ENCODE results near the gene NOVA2. TPM values are rescaled to one million over a fixed set of nuclear protein-coding genes. Genes with fewer than 3 reads are reported as not detected.
A peak's percentile ranks its signal among the peaks of the same experiment; 100 is the strongest.

NOVA2 gene
- total RNA-seq, 1 experiment from 2014 or later: 11.3 TPM

DNA sequence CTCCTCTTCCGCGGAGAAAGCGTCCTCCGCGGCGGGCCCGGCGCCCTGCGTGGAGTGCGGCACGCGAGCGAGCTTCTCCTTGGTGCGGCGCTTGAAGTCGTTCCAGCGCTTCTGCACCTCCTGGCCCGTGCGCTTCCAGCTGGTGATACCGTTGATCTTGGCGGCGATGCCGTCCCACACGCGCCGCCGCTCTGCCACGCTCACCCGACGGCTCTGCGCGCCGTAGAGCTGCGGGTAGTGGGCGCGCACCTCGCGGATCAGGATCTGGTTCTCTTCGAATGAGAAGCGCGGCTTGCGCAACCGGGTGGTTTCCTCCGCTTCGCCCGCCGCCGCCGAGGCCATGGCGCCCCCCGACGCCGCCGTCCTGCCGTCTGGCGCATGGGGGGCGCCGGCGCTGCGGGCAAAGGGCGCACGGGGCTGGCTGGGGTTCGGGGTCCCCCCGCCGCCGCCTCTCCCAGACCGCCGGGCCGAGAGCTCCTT lies 72.2 kb downstream of the NOVA2 start:
- ATAC-seq (no peak), DNase-seq (ENCODE audit: low spot score) (peak; percentile 38)
- ChIA-PET CTCF (interaction anchor here (0.6 to 4.1 kb wide), 18 partner anchors 9 to 460 kb away, joined by 3 to 41 read pairs (median 5); partner anchors contain the start of genes FOXA3, IRF2BP1, SIX5 and SYMPK), POLR2A (interaction anchor here (1.5 to 1.9 kb wide), 2 partner anchors 37 to 114 kb away, joined by 4 to 6 read pairs; partner anchors contain the start of gene FOXA3)
- Mint-ChIP-seq H3K4me1 (peaks cover 12% of the 10 kb centered on the region), H3K27ac (no peak overlapping the region), H3K36me3 (peaks cover 25% of the 10 kb centered on the region), H3K27me3 (ENCODE audit: low read depth) (peaks cover 25% of the 10 kb centered on the region), H3K4me3 (peak overlapping the region; percentile 65), H3K9me3 (no peaks in the 10 kb centered on the region)
- TF ChIP-seq, protein P1, sequence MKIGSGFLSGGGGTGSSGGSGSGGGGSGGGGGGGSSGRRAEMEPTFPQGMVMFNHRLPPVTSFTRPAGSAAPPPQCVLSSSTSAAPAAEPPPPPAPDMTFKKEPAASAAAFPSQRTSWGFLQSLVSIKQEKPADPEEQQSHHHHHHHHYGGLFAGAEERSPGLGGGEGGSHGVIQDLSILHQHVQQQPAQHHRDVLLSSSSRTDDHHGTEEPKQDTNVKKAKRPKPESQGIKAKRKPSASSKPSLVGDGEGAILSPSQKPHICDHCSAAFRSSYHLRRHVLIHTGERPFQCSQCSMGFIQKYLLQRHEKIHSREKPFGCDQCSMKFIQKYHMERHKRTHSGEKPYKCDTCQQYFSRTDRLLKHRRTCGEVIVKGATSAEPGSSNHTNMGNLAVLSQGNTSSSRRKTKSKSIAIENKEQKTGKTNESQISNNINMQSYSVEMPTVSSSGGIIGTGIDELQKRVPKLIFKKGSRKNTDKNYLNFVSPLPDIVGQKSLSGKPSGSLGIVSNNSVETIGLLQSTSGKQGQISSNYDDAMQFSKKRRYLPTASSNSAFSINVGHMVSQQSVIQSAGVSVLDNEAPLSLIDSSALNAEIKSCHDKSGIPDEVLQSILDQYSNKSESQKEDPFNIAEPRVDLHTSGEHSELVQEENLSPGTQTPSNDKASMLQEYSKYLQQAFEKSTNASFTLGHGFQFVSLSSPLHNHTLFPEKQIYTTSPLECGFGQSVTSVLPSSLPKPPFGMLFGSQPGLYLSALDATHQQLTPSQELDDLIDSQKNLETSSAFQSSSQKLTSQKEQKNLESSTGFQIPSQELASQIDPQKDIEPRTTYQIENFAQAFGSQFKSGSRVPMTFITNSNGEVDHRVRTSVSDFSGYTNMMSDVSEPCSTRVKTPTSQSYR (CRISPR knock-in tag; IDR thresholded peaks at IDR 0.05): no peak
- TF ChIP-seq, protein P2, sequence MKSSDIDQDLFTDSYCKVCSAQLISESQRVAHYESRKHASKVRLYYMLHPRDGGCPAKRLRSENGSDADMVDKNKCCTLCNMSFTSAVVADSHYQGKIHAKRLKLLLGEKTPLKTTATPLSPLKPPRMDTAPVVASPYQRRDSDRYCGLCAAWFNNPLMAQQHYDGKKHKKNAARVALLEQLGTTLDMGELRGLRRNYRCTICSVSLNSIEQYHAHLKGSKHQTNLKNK (CRISPR knock-in tag; IDR thresholded peaks at IDR 0.05): no peak
- TF ChIP-seq, protein P3, sequence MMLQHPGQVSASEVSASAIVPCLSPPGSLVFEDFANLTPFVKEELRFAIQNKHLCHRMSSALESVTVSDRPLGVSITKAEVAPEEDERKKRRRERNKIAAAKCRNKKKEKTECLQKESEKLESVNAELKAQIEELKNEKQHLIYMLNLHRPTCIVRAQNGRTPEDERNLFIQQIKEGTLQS (CRISPR knock-in tag; conservative IDR thresholded peaks at IDR 0.05): no peak
- TF ChIP-seq, protein P4, sequence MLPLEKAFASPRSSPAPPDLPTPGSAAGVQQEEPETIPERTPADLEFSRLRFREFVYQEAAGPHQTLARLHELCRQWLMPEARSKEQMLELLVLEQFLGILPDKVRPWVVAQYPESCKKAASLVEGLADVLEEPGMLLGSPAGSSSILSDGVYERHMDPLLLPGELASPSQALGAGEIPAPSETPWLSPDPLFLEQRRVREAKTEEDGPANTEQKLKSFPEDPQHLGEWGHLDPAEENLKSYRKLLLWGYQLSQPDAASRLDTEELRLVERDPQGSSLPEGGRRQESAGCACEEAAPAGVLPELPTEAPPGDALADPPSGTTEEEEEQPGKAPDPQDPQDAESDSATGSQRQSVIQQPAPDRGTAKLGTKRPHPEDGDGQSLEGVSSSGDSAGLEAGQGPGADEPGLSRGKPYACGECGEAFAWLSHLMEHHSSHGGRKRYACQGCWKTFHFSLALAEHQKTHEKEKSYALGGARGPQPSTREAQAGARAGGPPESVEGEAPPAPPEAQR (CRISPR knock-in tag; IDR thresholded peaks at IDR 0.05): no peak
- TF ChIP-seq ZNF121 (CRISPR knock-in tag; IDR thresholded peaks at IDR 0.05) (no peak), CREM (CRISPR knock-in tag; IDR thresholded peaks at IDR 0.05) (no peak), NR3C1 (CRISPR knock-in tag; conservative IDR thresholded peaks at IDR 0.05; ENCODE audit: low read depth) (no peak), NFYB (CRISPR knock-in tag; conservative IDR thresholded peaks at IDR 0.05; ENCODE audit: low read depth) (no peak), ZNF396 (CRISPR knock-in tag; IDR thresholded peaks at IDR 0.05; ENCODE audit: borderline replicate concordance) (no peak), GABPB1 (CRISPR knock-in tag; IDR thresholded peaks at IDR 0.05) (no peak), ZNF416 (CRISPR knock-in tag; IDR thresholded peaks at IDR 0.05) (no peak), ATF1 (CRISPR knock-in tag; IDR thresholded peaks at IDR 0.05) (peak; percentile 27; the same call in 1 of the 2 replicates), ZNF317 (CRISPR knock-in tag; IDR thresholded peaks at IDR 0.05; ENCODE audit: borderline replicate concordance, low read depth) (no peak), ZNF219 (CRISPR knock-in tag; IDR thresholded peaks at IDR 0.05; ENCODE audit: borderline replicate concordance) (no peak), ZNF138 (CRISPR knock-in tag; conservative IDR thresholded peaks at IDR 0.05) (no peak)
- TF ChIP-seq, protein P5, sequence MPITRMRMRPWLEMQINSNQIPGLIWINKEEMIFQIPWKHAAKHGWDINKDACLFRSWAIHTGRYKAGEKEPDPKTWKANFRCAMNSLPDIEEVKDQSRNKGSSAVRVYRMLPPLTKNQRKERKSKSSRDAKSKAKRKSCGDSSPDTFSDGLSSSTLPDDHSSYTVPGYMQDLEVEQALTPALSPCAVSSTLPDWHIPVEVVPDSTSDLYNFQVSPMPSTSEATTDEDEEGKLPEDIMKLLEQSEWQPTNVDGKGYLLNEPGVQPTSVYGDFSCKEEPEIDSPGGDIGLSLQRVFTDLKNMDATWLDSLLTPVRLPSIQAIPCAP (CRISPR knock-in tag; IDR thresholded peaks at IDR 0.05): no peak
- TF ChIP-seq, protein P6, sequence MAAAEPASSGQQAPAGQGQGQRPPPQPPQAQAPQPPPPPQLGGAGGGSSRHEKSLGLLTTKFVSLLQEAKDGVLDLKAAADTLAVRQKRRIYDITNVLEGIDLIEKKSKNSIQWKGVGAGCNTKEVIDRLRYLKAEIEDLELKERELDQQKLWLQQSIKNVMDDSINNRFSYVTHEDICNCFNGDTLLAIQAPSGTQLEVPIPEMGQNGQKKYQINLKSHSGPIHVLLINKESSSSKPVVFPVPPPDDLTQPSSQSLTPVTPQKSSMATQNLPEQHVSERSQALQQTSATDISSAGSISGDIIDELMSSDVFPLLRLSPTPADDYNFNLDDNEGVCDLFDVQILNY (CRISPR knock-in tag; IDR thresholded peaks at IDR 0.05): no peak; the same call in 1 of the 2 replicates
- TF ChIP-seq, protein P7, sequence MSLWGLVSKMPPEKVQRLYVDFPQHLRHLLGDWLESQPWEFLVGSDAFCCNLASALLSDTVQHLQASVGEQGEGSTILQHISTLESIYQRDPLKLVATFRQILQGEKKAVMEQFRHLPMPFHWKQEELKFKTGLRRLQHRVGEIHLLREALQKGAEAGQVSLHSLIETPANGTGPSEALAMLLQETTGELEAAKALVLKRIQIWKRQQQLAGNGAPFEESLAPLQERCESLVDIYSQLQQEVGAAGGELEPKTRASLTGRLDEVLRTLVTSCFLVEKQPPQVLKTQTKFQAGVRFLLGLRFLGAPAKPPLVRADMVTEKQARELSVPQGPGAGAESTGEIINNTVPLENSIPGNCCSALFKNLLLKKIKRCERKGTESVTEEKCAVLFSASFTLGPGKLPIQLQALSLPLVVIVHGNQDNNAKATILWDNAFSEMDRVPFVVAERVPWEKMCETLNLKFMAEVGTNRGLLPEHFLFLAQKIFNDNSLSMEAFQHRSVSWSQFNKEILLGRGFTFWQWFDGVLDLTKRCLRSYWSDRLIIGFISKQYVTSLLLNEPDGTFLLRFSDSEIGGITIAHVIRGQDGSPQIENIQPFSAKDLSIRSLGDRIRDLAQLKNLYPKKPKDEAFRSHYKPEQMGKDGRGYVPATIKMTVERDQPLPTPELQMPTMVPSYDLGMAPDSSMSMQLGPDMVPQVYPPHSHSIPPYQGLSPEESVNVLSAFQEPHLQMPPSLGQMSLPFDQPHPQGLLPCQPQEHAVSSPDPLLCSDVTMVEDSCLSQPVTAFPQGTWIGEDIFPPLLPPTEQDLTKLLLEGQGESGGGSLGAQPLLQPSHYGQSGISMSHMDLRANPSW (CRISPR knock-in tag; conservative IDR thresholded peaks at IDR 0.05; ENCODE audit: low read depth): no peak
- TF ChIP-seq, protein P8, sequence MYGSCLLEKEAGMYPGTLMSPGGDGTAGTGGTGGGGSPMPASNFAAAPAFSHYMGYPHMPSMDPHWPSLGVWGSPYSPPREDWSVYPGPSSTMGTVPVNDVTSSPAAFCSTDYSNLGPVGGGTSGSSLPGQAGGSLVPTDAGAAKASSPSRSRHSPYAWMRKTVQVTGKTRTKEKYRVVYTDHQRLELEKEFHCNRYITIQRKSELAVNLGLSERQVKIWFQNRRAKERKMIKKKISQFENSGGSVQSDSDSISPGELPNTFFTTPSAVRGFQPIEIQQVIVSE (CRISPR knock-in tag; IDR thresholded peaks at IDR 0.05; ENCODE audit: borderline replicate concordance): no peak
- TF ChIP-seq, protein P9, sequence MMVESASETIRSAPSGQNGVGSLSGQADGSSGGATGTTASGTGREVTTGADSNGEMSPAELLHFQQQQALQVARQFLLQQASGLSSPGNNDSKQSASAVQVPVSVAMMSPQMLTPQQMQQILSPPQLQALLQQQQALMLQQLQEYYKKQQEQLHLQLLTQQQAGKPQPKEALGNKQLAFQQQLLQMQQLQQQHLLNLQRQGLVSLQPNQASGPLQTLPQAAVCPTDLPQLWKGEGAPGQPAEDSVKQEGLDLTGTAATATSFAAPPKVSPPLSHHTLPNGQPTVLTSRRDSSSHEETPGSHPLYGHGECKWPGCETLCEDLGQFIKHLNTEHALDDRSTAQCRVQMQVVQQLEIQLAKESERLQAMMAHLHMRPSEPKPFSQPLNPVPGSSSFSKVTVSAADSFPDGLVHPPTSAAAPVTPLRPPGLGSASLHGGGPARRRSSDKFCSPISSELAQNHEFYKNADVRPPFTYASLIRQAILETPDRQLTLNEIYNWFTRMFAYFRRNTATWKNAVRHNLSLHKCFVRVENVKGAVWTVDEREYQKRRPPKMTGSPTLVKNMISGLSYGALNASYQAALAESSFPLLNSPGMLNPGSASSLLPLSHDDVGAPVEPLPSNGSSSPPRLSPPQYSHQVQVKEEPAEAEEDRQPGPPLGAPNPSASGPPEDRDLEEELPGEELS (CRISPR knock-in tag; IDR thresholded peaks at IDR 0.05): peak; percentile 65; the same call in 1 of the 2 replicates
- TF ChIP-seq, protein P10, sequence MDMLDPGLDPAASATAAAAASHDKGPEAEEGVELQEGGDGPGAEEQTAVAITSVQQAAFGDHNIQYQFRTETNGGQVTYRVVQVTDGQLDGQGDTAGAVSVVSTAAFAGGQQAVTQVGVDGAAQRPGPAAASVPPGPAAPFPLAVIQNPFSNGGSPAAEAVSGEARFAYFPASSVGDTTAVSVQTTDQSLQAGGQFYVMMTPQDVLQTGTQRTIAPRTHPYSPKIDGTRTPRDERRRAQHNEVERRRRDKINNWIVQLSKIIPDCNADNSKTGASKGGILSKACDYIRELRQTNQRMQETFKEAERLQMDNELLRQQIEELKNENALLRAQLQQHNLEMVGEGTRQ (CRISPR knock-in tag; IDR thresholded peaks at IDR 0.05): no peak
- TF ChIP-seq, protein P11, sequence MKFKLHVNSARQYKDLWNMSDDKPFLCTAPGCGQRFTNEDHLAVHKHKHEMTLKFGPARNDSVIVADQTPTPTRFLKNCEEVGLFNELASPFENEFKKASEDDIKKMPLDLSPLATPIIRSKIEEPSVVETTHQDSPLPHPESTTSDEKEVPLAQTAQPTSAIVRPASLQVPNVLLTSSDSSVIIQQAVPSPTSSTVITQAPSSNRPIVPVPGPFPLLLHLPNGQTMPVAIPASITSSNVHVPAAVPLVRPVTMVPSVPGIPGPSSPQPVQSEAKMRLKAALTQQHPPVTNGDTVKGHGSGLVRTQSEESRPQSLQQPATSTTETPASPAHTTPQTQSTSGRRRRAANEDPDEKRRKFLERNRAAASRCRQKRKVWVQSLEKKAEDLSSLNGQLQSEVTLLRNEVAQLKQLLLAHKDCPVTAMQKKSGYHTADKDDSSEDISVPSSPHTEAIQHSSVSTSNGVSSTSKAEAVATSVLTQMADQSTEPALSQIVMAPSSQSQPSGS (CRISPR knock-in tag; IDR thresholded peaks at IDR 0.05; ENCODE audit: borderline replicate concordance, low read depth): no peak
